Right ventricle myocardium inferior (tissue), 1 donor: ENCODE results near the gene PF4V1. TPM values are rescaled to one million over a fixed set of nuclear protein-coding genes. Genes with fewer than 3 reads are reported as not detected.
"Not testable (repeated sequence)": the region's sequence is repeated elsewhere in the genome, so short reads cannot be mapped to it uniquely, and the experiment has no call there.

Experiments used
- ATAC-seq: fragments of 200-7000 bp; cut with Tn5 transposase; one replicate; pipeline ENCODE4 v1.9.1; 2020; ENCODE audit warnings: mild to moderate bottlenecking, moderate library complexity
- DNase-seq: peaks from one replicate; pipeline ENCODE4 v3.0.0; 2021; ENCODE audit errors: missing footprints
- intact Hi-C: fragments of 100-400 bp; cut with DNase I; formaldehyde crosslinking; loops from one replicate; pipeline ENCODE4 v1.11.0; 2022
- total RNA-seq: library from RNA; stranded (reverse); fragmentation: NEBNext Ultra II Directional; extraction: Animal tissue kit (Norgen Biotek cat#: 25700); gene quantifications from one replicate; pipeline ENCODE4 v1.2.1, GENCODE V29; 2021
- donor health status: DM: no; HTN: yes; CAD: no; lungs with severe emphysema.

Gene PF4V1
- total RNA-seq, 1 donor from 2014 or later: not detected

GRCh38 chr4:73895201-73896175, 42.4 kb downstream of the PF4V1 start:
- no peak for ATAC-seq
- no peak for DNase-seq
- intact Hi-C loops: no loop called here

- ATAC-seq (no peak), DNase-seq (no peak)
- intact Hi-C loops: no loop called here
Measured at GRCh38 chr4:73896416-73896815, 43.3 kb downstream of the PF4V1 start.

GRCh38 chr4:73897380-73898136, 44.5 kb downstream of the PF4V1 start:
- intact Hi-C loops: no loop called here
- ATAC-seq: peak; percentile 88
- no peak for DNase-seq

GRCh38 chr4:73899338-73899737, 46.2 kb downstream of the PF4V1 start:
- DNase-seq: not testable (repeated sequence)

GRCh38 chr4:73901031-73901430, 47.9 kb downstream of the PF4V1 start:
- DNase-seq (no peak), ATAC-seq (no peak)
- intact Hi-C loops: no loop called here

More at GRCh38 chr4:73899338-73899737, 46.2 kb downstream of the PF4V1 start:
- ATAC-seq, intact Hi-C loops: not testable (repeated sequence)

GRCh38 chr4:73902038-73902637, 49.0 kb downstream of the PF4V1 start:
- intact Hi-C loops: no loop called here
- DNase-seq (no peak), ATAC-seq (no peak)

- DNase-seq: no peak
- ATAC-seq: no peak
- intact Hi-C loops: no loop called here
Measured at GRCh38 chr4:73902817-73903547, 49.9 kb downstream of the PF4V1 start.

Other genes with a start within 250 kb of the PF4V1 start
- not detected for gene RASSF6, start 232.9 kb upstream of the PF4V1 start, total RNA-seq
- gene CXCL8, start 112.7 kb upstream of the PF4V1 start, total RNA-seq: not detected
- 0.27 TPM for gene CXCL6, start 16.6 kb upstream of the PF4V1 start, total RNA-seq
- 1.3 TPM for gene CXCL1, start 16.1 kb downstream of the PF4V1 start, total RNA-seq
- 1.0 TPM for gene PF4, start 128.7 kb downstream of the PF4V1 start, total RNA-seq
- gene PPBP, start 134.9 kb downstream of the PF4V1 start, total RNA-seq: 0.35 TPM
- gene CXCL5, start 145.4 kb downstream of the PF4V1 start, total RNA-seq: 0.08 TPM
- gene CXCL3, start 185.4 kb downstream of the PF4V1 start, total RNA-seq: 0.16 TPM
- 9.5 TPM for gene CXCL2, start 245.9 kb downstream of the PF4V1 start, total RNA-seq